ENCODE measurements around the gene SPPL3.

DNA sequence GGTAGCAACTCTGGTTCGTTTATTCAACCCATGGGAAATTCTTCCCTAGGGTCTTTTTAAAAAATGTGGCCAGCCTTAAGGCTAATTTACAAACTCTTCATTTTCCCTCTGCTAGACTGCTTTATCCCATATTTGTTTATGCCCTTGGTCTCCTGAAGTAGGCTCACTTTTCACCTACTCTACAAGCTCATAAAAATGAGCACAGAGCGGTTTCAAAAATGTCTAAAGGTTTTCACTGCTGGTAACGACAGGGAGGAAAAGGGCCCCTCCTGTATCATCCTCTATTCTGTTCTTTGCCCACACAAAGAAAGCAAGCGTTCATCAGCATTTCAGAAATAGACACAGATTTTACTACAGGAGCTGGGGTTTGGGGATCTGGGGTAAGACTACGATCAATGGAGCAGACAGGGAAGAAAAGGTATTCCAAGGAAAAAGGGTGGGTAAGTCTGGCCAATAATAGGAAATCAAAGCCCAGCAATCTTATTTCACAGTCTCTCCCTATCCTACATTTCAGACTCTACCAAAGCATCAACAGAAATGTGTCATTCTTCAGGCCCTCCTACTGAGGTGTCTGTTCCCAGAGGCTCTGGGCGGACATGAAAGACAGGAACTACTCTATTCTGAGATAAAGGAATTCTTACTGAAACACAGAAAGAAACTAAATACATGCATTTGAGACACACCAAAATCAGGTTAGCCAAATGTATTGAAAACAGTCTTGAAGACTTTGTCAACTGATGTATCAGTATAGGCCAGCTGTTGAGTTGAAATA lies 86.4 kb downstream of the SPPL3 start:
- no peak for TF ChIP-seq POLR2AphosphoS5 (IDR thresholded peaks at IDR 0.05; ENCODE audit: low read depth, low read length)
- TF ChIP-seq TAF1 (IDR thresholded peaks at IDR 0.05; ENCODE audit: borderline replicate concordance, insufficient read depth, low read length): no peak
- TF ChIP-seq SIN3A (IDR thresholded peaks at IDR 0.05; ENCODE audit: borderline replicate concordance, insufficient read depth, low read length): no peak
- TF ChIP-seq, protein P1, sequence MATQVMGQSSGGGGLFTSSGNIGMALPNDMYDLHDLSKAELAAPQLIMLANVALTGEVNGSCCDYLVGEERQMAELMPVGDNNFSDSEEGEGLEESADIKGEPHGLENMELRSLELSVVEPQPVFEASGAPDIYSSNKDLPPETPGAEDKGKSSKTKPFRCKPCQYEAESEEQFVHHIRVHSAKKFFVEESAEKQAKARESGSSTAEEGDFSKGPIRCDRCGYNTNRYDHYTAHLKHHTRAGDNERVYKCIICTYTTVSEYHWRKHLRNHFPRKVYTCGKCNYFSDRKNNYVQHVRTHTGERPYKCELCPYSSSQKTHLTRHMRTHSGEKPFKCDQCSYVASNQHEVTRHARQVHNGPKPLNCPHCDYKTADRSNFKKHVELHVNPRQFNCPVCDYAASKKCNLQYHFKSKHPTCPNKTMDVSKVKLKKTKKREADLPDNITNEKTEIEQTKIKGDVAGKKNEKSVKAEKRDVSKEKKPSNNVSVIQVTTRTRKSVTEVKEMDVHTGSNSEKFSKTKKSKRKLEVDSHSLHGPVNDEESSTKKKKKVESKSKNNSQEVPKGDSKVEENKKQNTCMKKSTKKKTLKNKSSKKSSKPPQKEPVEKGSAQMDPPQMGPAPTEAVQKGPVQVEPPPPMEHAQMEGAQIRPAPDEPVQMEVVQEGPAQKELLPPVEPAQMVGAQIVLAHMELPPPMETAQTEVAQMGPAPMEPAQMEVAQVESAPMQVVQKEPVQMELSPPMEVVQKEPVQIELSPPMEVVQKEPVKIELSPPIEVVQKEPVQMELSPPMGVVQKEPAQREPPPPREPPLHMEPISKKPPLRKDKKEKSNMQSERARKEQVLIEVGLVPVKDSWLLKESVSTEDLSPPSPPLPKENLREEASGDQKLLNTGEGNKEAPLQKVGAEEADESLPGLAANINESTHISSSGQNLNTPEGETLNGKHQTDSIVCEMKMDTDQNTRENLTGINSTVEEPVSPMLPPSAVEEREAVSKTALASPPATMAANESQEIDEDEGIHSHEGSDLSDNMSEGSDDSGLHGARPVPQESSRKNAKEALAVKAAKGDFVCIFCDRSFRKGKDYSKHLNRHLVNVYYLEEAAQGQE (IDR thresholded peaks at IDR 0.05; ENCODE audit: insufficient read depth in 1 of 2, low read depth in 2 of 2, low read length in 2 of 2): no peak

All from PFSK-1 (cell line).